Neuronal stem cell (in vitro differentiated cells): ENCODE data around the gene AFAP1L2.

ENCODE experiments used
- DNase-seq: peaks from one replicate; pipeline ENCODE4 v3.0.0-alpha.2; 2013; ENCODE audit warnings: low spot score
- H2AFZ ChIP-seq: one replicate; pipeline ENCODE4 v1.6.1; 2013; ENCODE audit warnings: mild to moderate bottlenecking, low read length, inconsistent platforms
- H2AK5ac ChIP-seq: 2 replicates; pipeline ENCODE4 v1.6.1; 2013; ENCODE audit warnings: low read depth, mild to moderate bottlenecking, inconsistent platforms, low read length, moderate library complexity, mixed read lengths
- H2BK120ac ChIP-seq: 2 replicates; pipeline ENCODE4 v1.6.1; 2013; ENCODE audit warnings: low read depth, mild to moderate bottlenecking, inconsistent platforms, low read length, moderate library complexity, mixed read lengths
- H2BK12ac ChIP-seq: one replicate; pipeline ENCODE4 v1.6.1; 2013; ENCODE audit warnings: low read length, inconsistent platforms
- H2BK15ac ChIP-seq: 2 replicates; pipeline ENCODE4 v1.6.1; 2013; ENCODE audit warnings: mild to moderate bottlenecking, low read length, inconsistent platforms, mixed read lengths
- H2BK5ac ChIP-seq: one replicate; pipeline ENCODE4 v1.6.1; 2013; ENCODE audit warnings: inconsistent platforms, mild to moderate bottlenecking, low read length, moderate library complexity
- H3K14ac ChIP-seq: one replicate; pipeline ENCODE4 v1.6.1; 2013; ENCODE audit warnings: low read length, inconsistent platforms
- H3K18ac ChIP-seq: 2 replicates; pipeline ENCODE4 v1.6.1; 2013; ENCODE audit warnings: low read length, inconsistent platforms
- H3K23ac ChIP-seq: 2 replicates; pipeline ENCODE4 v1.6.1; 2013; ENCODE audit warnings: low read depth, mild to moderate bottlenecking, mixed read lengths, low read length, inconsistent platforms; ENCODE audit not compliant: poor library complexity
- H3K27ac ChIP-seq: replicated peaks from 3 replicates; pipeline ENCODE4 v1.5.1; 2013; ENCODE audit warnings: low read length, inconsistent platforms
- H3K27me3 ChIP-seq, 3 experiments: 2 replicates each; pipeline ENCODE4 v1.6.1; 2013; ENCODE audit warnings: low read length in 3 of 3, mild to moderate bottlenecking in 2 of 3, inconsistent platforms in 1 of 3, low read depth in 1 of 3, mixed read lengths in 1 of 3, moderate library complexity in 1 of 3; ENCODE audit not compliant: control insufficient read depth in 3 of 3, insufficient read depth in 3 of 3
- H3K36me3 ChIP-seq, 2 donors: replicated peaks in 1 of 2; 2 replicates each; pipeline ENCODE4 v1.6.1; 2013; ENCODE audit warnings: low read length in 2 of 2; ENCODE audit not compliant: control insufficient read depth in 2 of 2, insufficient read depth in 2 of 2
- H3K4ac ChIP-seq: 2 replicates; pipeline ENCODE4 v1.6.1; 2013; ENCODE audit warnings: inconsistent platforms, mild to moderate bottlenecking, low read length, moderate library complexity
- H3K4me1 ChIP-seq, 2 donors: 1 replicate in 1 of 2; 2 replicates in 1 of 2; pipeline ENCODE4 v1.6.1; 2013; ENCODE audit warnings: low read length in 2 of 2, low read depth in 1 of 2; ENCODE audit not compliant: control insufficient read depth in 2 of 2, insufficient read depth in 1 of 2
- H3K4me2 ChIP-seq: one replicate; pipeline ENCODE4 v1.6.1; 2013; ENCODE audit warnings: mild to moderate bottlenecking, low read length, inconsistent platforms; ENCODE audit not compliant: insufficient read depth, poor library complexity, severe bottlenecking
- H3K4me3 ChIP-seq, 2 donors: 2 replicates each; pipeline ENCODE4 v1.5.1; 2013; ENCODE audit warnings: low read length in 2 of 2, mild to moderate bottlenecking in 2 of 2, inconsistent platforms in 1 of 2, moderate library complexity in 1 of 2
- H3K79me1 ChIP-seq: one replicate; pipeline ENCODE4 v1.6.1; 2013; ENCODE audit warnings: low read depth, mild to moderate bottlenecking, inconsistent platforms, low read length, moderate library complexity
- H3K9ac ChIP-seq: one replicate; pipeline ENCODE4 v1.6.1; 2013; ENCODE audit warnings: mild to moderate bottlenecking, low read depth, low read length, inconsistent platforms; ENCODE audit not compliant: poor library complexity
- H3K9me3 ChIP-seq, 2 donors: replicated peaks in 1 of 2; 2 replicates each; pipeline versions ENCODE3 to v1.6.1; 2013; ENCODE audit warnings: low read length in 2 of 2, mild to moderate bottlenecking in 2 of 2, inconsistent platforms in 1 of 2, low read depth in 1 of 2, mixed read lengths in 1 of 2, moderate library complexity in 1 of 2; ENCODE audit not compliant: control insufficient read depth in 2 of 2, insufficient read depth in 1 of 2
- H4K8ac ChIP-seq: one replicate; pipeline ENCODE4 v1.6.1; 2013; ENCODE audit warnings: low read depth, mild to moderate bottlenecking, inconsistent platforms, low read length, moderate library complexity
- H4K91ac ChIP-seq: one replicate; pipeline ENCODE4 v1.6.1; 2013; ENCODE audit warnings: low read length, low read depth, mild to moderate bottlenecking, inconsistent platforms; ENCODE audit not compliant: poor library complexity
- WGBS, 2 donors: extraction: QIAGEN DNeasy Blood & Tissue Kit; methylation state at CpG; one replicate each; pipeline ENCODE4 v1.1.7; 2013; ENCODE audit warnings: missing lambda C conversion rate in 2 of 2, mixed read lengths in 1 of 2; ENCODE audit not compliant: insufficient read length in 2 of 2, insufficient replicate concordance in 1 of 2; ENCODE audit errors: extremely low coverage in 2 of 2; 5-methylcytosine and 5-hydroxymethylcytosine counted together

AFAP1L2 gene

GRCh38 chr10:114290038-114290437 is 114.3 kb downstream of the AFAP1L2 start:
- H3K4me1 ChIP-seq, result no peaks in the 10 kb centered on the region
- no peak overlapping the region for H2BK12ac ChIP-seq
- H2BK5ac ChIP-seq, result no peak overlapping the region
- no peak overlapping the region for H2BK120ac ChIP-seq
- H2AFZ ChIP-seq, result no peak overlapping the region
- H3K27ac ChIP-seq, result no peak overlapping the region
- no peak for DNase-seq
- H3K14ac ChIP-seq, result no peak overlapping the region
- H3K9me3 ChIP-seq, result no peaks in the 10 kb centered on the region
- H3K36me3 ChIP-seq, result no peaks in the 10 kb centered on the region
- WGBS, 2 donors, result no CpG with 5 or more reads among the region's 10 CpGs
- H3K79me1 ChIP-seq, result no peaks in the 10 kb centered on the region
- H4K91ac ChIP-seq, result no peak overlapping the region
- peak overlapping the region in 1 of 2 donors; percentile 52 for H3K4me3 ChIP-seq
- H3K4ac ChIP-seq, result no peak overlapping the region
- H3K18ac ChIP-seq, result no peak overlapping the region
- no peak overlapping the region for H2AK5ac ChIP-seq
- no peak overlapping the region for H3K23ac ChIP-seq
- peaks cover 0 to 7% (median 0%) of the 10 kb centered on the region in 3 experiments for H3K27me3 ChIP-seq
- H3K9ac ChIP-seq, result no peak overlapping the region
- H3K4me2 ChIP-seq, result no peak overlapping the region
- H2BK15ac ChIP-seq, result no peak overlapping the region
- no peak overlapping the region for H4K8ac ChIP-seq

- Histone ChIP-seq H3K9ac (no peak overlapping the region), H3K9me3 (no peaks in the 10 kb centered on the region), H2BK5ac (peak overlapping the region; percentile 56), H3K4me1 (peaks cover 0 to 1% of the 10 kb centered on the region in 2 donors), H2BK12ac (no peak overlapping the region), H3K27me3 (peaks cover 0 to 7% (median 0%) of the 10 kb centered on the region in 3 experiments), H4K91ac (peak overlapping the region; percentile 42), H3K23ac (no peak overlapping the region), H3K4me3 (no peak overlapping the region), H3K27ac (no peak overlapping the region), H3K36me3 (no peaks in the 10 kb centered on the region), H3K79me1 (no peaks in the 10 kb centered on the region), H3K4me2 (no peak overlapping the region), H3K14ac (peak overlapping the region; percentile 76), H3K4ac (no peak overlapping the region), H2AK5ac (no peak overlapping the region), H2BK120ac (no peak overlapping the region), H2BK15ac (no peak overlapping the region), H3K18ac (peak overlapping the region; percentile 84), H2AFZ (no peak overlapping the region), H4K8ac (peak overlapping the region; percentile 30)
- no CpG with 5 or more reads among the region's 16 CpGs for WGBS, 2 donors
- no peak for DNase-seq
Measured at GRCh38 chr10:114289096-114289436, 115.2 kb downstream of the AFAP1L2 start.

- H3K14ac ChIP-seq, result no peak overlapping the region
- H3K79me1 ChIP-seq, result no peaks in the 10 kb centered on the region
- peaks cover 0 to 1% of the 10 kb centered on the region in 2 donors for H3K4me1 ChIP-seq
- H3K9ac ChIP-seq, result no peak overlapping the region
- no peak overlapping the region for H3K23ac ChIP-seq
- H3K4me2 ChIP-seq, result no peak overlapping the region
- no peak overlapping the region for H3K4ac ChIP-seq
- peaks cover 0 to 7% (median 0%) of the 10 kb centered on the region in 3 experiments for H3K27me3 ChIP-seq
- no peak overlapping the region for H3K27ac ChIP-seq
- DNase-seq, result no peak
- H3K36me3 ChIP-seq, result no peaks in the 10 kb centered on the region
- H2AK5ac ChIP-seq, result no peak overlapping the region
- H3K18ac ChIP-seq, result peak overlapping the region; percentile 84
- no CpG with 5 or more reads among the region's 11 CpGs for WGBS, 2 donors
- no peak overlapping the region for H4K8ac ChIP-seq
- H2BK15ac ChIP-seq, result no peak overlapping the region
- no peak overlapping the region for H3K4me3 ChIP-seq
- H2BK12ac ChIP-seq, result no peak overlapping the region
- peak overlapping the region; percentile 42 for H4K91ac ChIP-seq
- no peak overlapping the region for H2BK120ac ChIP-seq
- H3K9me3 ChIP-seq, result no peaks in the 10 kb centered on the region
- H2AFZ ChIP-seq, result no peak overlapping the region
- H2BK5ac ChIP-seq, result peak overlapping the region; percentile 56
Measured at GRCh38 chr10:114288424-114289095, 115.7 kb downstream of the AFAP1L2 start.

GRCh38 chr10:114286921-114287320 is 117.4 kb downstream of the AFAP1L2 start:
- Histone ChIP-seq H3K9me3 (no peaks in the 10 kb centered on the region), H4K8ac (no peak overlapping the region), H2AK5ac (no peak overlapping the region), H2BK120ac (no peak overlapping the region), H2AFZ (no peak overlapping the region), H3K4ac (no peak overlapping the region), H3K79me1 (no peaks in the 10 kb centered on the region), H2BK15ac (no peak overlapping the region), H3K4me3 (no peak overlapping the region), H3K9ac (no peak overlapping the region), H3K4me2 (no peak overlapping the region), H2BK12ac (no peak overlapping the region), H3K14ac (no peak overlapping the region), H2BK5ac (no peak overlapping the region), H3K36me3 (no peaks in the 10 kb centered on the region), H3K27me3 (peaks cover 0 to 7% (median 0%) of the 10 kb centered on the region in 3 experiments), H3K4me1 (peaks cover 0 to 1% of the 10 kb centered on the region in 2 donors), H3K23ac (no peak overlapping the region), H4K91ac (no peak overlapping the region), H3K18ac (no peak overlapping the region), H3K27ac (no peak overlapping the region)
- no peak for DNase-seq
- no CpG with 5 or more reads among the region's 8 CpGs for WGBS, 2 donors
